ENCODE data around the gene ZBTB7B.

The ZBTB7B gene

GRCh38 chr1:155002464-155003226 is at the start of gene ZBTB7B:
TSS of gene ZBTB7B (plus strand) at chr1:155002802. CDS start at chr1:155014661, 11,859 bp downstream.
- no peak for DNase-seq (ENCODE audit: low read depth)

GRCh38 chr1:154953611-154954038 is 49.0 kb upstream of the ZBTB7B start:
- DNase-seq (ENCODE audit: low read depth), result no peak

GRCh38 chr1:154954541-154954940 is 48.1 kb upstream of the ZBTB7B start:
- no peak for DNase-seq (ENCODE audit: low read depth)

GRCh38 chr1:154955039-154955717 is 47.4 kb upstream of the ZBTB7B start:
- peak; percentile 65 for DNase-seq (ENCODE audit: low read depth)

GRCh38 chr1:154955718-154956543 is 46.7 kb upstream of the ZBTB7B start, which contains the start of gene PBXIP1:
TSS of gene PBXIP1 (minus strand) at chr1:154956099. CDS start at chr1:154953721, 2,378 bp downstream.
- peak; percentile 67 for DNase-seq (ENCODE audit: low read depth)

- no peak for DNase-seq (ENCODE audit: low read depth)
These were observed 46.1 kb upstream of the ZBTB7B start for GRCh38 chr1:154956544-154956941.

GRCh38 chr1:154957091-154957657 is 45.4 kb upstream of the ZBTB7B start:
- no peak for DNase-seq (ENCODE audit: low read depth)

- no peak for DNase-seq (ENCODE audit: low read depth)
These were observed 44.6 kb upstream of the ZBTB7B start for GRCh38 chr1:154958036-154958435.

- no peak for DNase-seq (ENCODE audit: low read depth)
These were observed 43.7 kb upstream of the ZBTB7B start for GRCh38 chr1:154958681-154959425.

- DNase-seq (ENCODE audit: low read depth), result no peak
These were observed 43.2 kb upstream of the ZBTB7B start for GRCh38 chr1:154959426-154959780.

- no peak for DNase-seq (ENCODE audit: low read depth)
These were observed 42.0 kb upstream of the ZBTB7B start for GRCh38 chr1:154960446-154961136.

GRCh38 chr1:154961207-154962155 is 41.1 kb upstream of the ZBTB7B start, which contains the start of gene PYGO2:
TSS of gene PYGO2 (minus strand) at chr1:154961782. CDS start at chr1:154961576, 206 bp downstream.
- peak; percentile 70 for DNase-seq (ENCODE audit: low read depth)

- no peak for DNase-seq (ENCODE audit: low read depth)
These were observed 40.3 kb upstream of the ZBTB7B start for GRCh38 chr1:154962156-154962749.

- no peak for DNase-seq (ENCODE audit: low read depth)
These were observed 39.7 kb upstream of the ZBTB7B start for GRCh38 chr1:154962795-154963330.

- no peak for DNase-seq (ENCODE audit: low read depth)
These were observed 39.0 kb upstream of the ZBTB7B start for GRCh38 chr1:154963643-154964042.

- DNase-seq (ENCODE audit: low read depth), result no peak
These were observed 38.2 kb upstream of the ZBTB7B start for GRCh38 chr1:154964359-154964758.

- no peak for DNase-seq (ENCODE audit: low read depth)
These were observed 36.5 kb upstream of the ZBTB7B start for GRCh38 chr1:154966111-154966510.

GRCh38 chr1:154967331-154967950 is 35.2 kb upstream of the ZBTB7B start:
- no peak for DNase-seq (ENCODE audit: low read depth)

All from stimulated activated CD4-positive, alpha-beta T cell treated with anti-CD3 and anti-CD28 coated beads, Interleukin-2, amount 100 ng/mL, for 4 hours (primary cell).